ENCODE data around the gene ADISSP.

- no peak for TF ChIP-seq ESRRG (CRISPR knock-in tag; IDR thresholded peaks at IDR 0.05)
- no peak for TF ChIP-seq RARB (CRISPR knock-in tag; IDR thresholded peaks at IDR 0.05)
- TF ChIP-seq ARNTL (CRISPR knock-in tag; IDR thresholded peaks at IDR 0.05; ENCODE audit: borderline replicate concordance, low read depth) = no peak
- TF ChIP-seq OSR1 (CRISPR knock-in tag; IDR thresholded peaks at IDR 0.05) = no peak
- TF ChIP-seq BACH2 (CRISPR knock-in tag; IDR thresholded peaks at IDR 0.05; ENCODE audit: borderline replicate concordance) = no peak
- no peak for TF ChIP-seq SNAI2 (CRISPR knock-in tag; IDR thresholded peaks at IDR 0.05)
- TF ChIP-seq ZNF8 (CRISPR knock-in tag; IDR thresholded peaks at IDR 0.05) = no peak
Observed at GRCh38 chr20:3798373-3798768, 30.8 kb upstream of the ADISSP start.
